DMS53 treated with DMSO at 0.1 percent for 48 hours (cell line): Measurements from ENCODE around the gene IGFBP5.

Experiments
- DNase-seq: peaks from one replicate; lab custom pipeline; 2025; ENCODE audit not compliant: unreplicated experiment; lab: John Stamatoyannopoulos, UW

The IGFBP5 gene

GRCh38 chr2:216665717-216666116, 29.6 kb downstream of the IGFBP5 start:
- no peak for DNase-seq

DNA sequence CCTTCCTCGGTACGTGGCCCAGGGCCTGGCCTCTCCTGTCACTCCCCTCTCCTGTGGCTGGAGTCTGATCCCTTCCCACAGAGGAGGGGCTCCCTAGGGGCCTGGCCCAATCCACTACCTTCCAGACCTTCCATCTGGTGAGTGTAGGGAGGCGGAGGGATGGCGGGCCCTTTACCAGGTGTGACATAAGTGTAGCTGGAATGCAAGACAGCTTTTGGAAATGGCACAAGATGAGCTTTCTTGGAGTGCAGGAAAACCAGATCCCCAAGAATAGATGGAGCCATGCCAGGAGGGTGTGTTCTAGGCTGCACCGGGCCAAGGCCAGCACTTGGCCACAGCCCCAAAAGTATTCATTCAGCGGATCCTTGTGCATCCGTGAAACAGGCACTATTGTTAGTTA, 30.1 kb downstream of the IGFBP5 start:
- DNase-seq, result no peak

DNA sequence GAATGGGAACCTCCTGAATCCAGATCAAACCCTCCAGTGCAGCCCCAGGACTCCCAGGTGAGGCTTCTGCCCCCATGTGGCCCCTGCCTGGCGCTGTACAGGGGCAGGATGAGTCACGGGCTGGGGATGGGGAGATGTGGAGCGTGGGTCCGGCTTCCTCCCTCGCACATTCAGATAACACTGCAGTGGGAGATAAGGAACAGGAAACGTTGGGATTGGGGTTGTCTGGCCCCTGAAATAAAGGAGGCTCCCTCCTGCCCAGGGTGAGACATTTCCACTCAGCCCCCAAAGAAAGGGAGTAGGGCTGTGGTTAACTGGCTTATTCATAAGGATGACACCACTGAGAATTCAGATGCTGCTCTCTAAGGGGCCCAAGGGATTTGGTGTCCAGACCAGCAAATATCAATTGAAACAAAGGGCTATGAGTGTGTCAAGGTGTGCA, 30.7 kb downstream of the IGFBP5 start:
- no peak for DNase-seq

DNA sequence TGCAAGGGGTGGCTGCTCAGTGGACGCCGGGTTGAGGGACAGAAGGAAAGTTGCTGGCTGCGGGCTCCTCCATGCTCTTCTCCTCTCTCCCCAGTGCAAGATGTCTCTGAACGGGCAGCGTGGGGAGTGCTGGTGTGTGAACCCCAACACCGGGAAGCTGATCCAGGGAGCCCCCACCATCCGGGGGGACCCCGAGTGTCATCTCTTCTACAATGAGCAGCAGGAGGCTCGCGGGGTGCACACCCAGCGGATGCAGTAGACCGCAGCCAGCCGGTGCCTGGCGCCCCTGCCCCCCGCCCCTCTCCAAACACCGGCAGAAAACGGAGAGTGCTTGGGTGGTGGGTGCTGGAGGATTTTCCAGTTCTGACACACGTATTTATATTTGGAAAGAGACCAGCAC, 31.5 kb downstream of the IGFBP5 start:
- no peak for DNase-seq

DNA sequence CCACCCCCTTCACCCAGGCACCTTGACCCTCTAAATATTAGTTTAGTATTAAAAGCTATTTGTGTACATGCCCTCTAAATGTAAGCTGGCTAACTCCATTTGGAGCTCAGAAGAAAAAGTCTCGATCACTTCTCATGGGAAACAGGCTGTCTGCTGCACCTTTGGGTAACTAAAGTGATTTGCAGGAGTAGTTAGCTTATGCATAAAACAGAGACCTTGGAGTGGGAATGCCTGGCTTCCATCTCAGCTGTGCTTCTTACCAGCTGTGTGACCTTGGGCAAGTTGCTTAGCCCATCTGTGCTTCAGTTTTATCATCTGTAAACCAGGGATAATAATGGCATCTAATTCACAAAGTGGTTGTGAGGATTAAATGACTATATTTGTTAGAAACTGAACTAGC, 32.2 kb downstream of the IGFBP5 start:
- no peak for DNase-seq

- no peak for DNase-seq
Observed at GRCh38 chr2:216661639-216662375, 33.5 kb downstream of the IGFBP5 start.

- no peak for DNase-seq
Observed at GRCh38 chr2:216661051-216661450, 34.3 kb downstream of the IGFBP5 start.

DNA sequence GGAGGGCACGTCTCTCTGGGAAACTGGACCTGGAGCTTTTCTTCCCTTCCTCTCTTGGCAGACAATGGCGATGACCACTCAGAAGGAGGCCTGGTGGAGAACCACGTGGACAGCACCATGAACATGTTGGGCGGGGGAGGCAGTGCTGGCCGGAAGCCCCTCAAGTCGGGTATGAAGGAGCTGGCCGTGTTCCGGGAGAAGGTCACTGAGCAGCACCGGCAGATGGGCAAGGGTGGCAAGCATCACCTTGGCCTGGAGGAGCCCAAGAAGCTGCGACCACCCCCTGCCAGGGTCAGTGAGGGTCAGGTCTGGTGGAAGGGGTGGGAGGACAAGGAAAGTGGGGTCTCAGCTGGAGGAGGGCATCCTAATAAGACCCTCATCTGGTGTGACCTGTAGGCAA, 34.9 kb downstream of the IGFBP5 start:
- DNase-seq, result no peak

DNA sequence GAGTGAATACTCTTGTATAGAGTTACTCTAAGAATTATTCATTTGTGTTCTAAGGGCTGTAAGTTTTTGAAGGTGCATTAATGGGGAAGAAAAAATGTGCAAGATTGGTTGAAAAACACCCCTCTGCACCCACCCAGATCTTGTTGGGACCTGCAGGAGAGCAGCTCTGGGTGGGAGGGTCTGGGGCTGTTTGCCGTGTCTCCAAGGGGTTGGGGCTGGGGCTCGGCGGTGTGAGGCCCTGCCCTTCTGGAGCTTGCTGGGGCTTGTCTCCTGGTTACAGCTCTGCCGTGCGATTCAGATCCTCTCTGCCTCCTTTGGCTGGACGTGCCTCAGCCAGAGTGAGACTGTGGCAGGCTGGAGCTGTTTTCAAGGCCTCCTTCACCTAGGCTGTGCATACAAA, 36.1 kb downstream of the IGFBP5 start:
- DNase-seq, result no peak

DNA sequence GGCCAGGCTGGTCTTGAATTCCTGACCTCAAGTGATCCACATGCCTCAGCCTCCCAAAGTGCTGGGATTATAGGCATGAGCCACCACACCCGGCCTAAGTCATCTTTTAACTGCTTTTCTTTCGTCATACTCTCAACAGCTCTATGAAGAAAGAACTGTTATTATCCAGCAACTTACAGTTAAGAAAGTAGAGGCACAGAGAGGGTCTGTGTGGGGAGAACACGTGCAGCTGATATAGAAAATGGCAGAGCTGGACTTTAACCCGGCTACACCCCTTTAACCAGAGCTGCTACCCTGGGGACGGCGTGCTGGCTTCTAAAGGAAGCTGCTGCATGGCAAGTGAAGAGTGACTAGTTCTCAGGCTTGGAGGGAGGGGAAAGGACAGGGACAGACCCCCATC, 36.6 kb downstream of the IGFBP5 start:
- DNase-seq, result no peak

DNA sequence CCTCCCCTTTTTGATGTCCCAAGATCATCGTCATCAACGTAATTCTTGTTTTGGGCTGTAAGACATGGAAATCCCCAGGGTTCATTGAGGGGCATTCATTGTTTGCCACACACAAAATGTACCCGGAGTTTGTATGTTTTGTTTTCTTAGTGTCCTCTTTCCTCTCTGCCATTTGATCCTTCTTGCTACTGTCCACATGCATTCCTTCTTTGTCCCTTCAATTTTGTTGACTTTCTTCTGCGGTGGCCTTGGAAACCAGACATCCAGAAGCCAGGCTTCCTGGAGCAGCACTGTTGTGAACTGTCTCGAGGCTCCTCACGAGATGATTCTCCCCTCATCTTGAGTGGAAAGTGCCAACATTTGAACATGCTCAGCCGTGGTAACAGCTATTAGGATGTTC, 37.4 kb downstream of the IGFBP5 start:
- no peak for DNase-seq

GRCh38 chr2:216657086-216657855, 38.1 kb downstream of the IGFBP5 start:
- no peak for DNase-seq

- no peak for DNase-seq
Observed at GRCh38 chr2:216654528-216655052, 40.8 kb downstream of the IGFBP5 start.

DNA sequence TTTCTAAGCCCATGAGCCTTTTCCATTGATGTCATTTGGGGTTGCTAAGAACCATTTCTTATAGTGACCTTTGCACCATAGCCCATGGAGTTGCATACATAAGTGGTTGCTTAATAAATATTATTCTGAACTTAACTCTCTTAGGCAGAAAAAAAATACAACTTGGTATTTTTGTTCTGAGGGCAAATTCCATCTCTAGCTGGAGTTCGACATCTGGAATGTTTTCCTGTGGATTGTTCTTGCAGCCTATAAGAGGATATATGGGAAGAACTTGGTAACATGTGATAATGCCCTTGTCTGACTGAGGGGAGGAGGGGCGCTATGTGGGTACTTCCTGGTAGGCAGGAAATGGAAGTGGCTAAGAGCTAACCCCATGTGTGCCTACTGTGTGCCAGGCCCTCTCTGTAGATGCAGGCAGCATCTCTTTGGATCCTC, 41.4 kb downstream of the IGFBP5 start:
- no peak for DNase-seq

GRCh38 chr2:216653093-216653799, 42.1 kb downstream of the IGFBP5 start:
- no peak for DNase-seq

DNA sequence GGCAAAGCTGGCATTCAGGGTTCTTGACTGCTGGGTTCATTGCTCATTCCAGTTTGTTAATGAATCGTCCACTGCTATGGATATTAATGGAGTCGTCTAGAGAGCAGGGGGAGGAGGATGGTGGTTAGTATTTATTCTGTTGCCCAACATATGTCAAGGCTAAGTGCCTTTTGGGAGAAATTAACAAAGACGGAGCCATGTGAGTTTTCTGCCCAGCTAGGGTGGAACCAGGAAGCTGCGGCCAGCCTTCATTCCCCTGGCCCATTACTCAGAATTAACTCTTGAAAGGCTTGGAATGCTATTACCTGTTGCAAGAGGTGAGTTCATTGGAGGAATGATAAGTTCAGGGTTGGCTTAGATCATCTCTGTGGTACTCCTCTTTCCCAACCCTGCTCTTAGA, 42.8 kb downstream of the IGFBP5 start:
- DNase-seq, result no peak

DNA sequence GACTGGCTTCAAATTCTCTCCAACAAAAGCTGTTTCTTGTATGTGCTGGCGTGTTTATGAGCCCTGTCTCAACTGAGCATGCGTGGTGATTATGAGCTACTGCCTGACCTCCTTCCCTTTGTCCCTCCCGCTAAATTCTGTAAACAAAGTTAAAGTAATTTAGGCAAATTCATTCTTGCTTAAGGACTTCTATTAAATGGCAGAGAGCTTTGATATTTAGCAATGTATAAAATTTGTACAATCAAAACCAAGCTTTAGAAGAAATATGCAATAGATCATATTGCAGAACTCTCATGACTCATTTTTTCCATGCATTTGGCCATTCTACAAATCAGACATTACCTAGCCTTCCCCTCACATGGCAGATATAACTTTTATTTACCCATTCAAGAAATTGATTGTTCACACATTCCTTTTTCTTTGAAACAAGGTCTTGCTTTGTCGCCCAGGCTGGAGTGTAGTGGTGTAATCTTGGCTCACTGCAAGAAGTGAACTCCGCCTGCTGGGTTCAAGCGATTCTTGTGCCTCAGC, 43.9 kb downstream of the IGFBP5 start:
- DNase-seq, result no peak

DNA sequence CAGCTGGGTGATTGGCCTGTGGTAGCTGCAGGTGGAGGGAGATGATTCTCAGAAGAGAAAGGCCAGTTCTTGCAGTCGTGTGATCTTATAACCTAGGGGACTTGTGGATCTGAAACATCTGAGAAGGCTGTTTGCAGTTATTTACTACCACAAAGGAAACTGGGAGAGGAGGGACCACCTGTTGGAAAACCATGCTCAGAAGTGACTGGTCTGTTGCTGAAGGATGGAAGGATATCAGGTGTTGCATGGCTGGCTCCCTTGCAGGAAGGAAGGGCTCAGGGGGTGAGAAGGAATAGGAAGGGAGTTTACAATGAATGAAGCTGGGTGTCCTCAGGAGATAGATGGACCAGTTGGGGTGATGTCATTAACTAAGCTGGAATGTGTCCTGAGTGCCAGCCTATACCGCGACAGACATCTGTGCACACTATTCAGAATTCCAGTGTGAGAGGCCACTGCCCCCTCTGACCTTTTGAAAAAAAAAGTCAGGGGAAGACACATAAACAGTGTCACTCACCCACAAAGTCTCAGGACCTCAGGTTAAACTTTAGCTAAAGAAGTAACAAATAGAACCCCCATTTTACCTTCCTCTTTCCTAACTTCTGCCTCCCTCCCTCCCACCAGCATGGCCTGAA, 44.6 kb downstream of the IGFBP5 start:
- no peak for DNase-seq

DNA sequence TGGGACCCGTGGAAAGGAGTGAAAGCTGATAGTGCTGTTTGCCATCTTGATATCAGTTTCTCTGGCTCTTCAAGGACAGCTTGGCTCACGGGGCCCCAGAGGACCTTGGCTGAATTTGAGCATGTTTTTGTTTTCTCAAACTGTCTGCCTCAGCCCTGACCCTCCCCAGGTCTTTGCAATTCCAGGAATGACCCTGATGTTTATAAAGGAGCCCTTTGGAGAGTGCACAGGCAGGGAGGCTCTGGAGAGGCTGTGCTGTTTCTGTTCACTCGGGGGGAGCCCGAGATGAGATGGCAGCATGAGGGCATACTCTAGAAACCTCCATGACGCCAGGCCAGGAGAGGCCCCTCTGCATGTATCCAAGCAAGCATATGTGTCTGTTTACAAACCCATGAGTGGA, 45.8 kb downstream of the IGFBP5 start:
- no peak for DNase-seq

GRCh38 chr2:216648105-216648504, 47.2 kb downstream of the IGFBP5 start:
- no peak for DNase-seq

- DNase-seq, result no peak
Observed at GRCh38 chr2:216646116-216646515, 49.2 kb downstream of the IGFBP5 start.
